ENCODE results near the gene PHOX2A.
"Not testable (repeated sequence)": the region's sequence is repeated elsewhere in the genome, so short reads cannot be mapped to it uniquely, and the experiment has no call there.

PHOX2A gene

DNA sequence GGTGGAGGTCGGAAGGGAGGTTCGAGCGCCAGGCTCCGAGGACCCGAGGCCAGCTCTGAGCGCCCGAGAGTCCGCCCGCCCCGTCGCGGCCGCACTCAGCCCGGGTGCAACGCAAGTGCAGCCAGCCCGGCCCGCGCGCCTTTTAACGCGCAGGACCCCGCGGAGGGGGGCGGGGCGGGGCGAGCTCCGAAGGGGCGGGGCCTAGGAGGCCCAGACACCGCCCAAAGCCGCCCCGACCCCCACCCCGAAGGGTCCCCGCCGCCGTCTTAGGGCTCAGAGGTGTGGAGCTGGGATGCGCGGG, at the start of gene PHOX2A:
Gene PHOX2A (minus strand): TSS at position 117 of the 301 bp plus-strand sequence. CDS start 172 bp downstream, outside the sequence.
- DNase-seq (ENCODE audit: low read depth), result no peak

- no peak for DNase-seq (ENCODE audit: low read depth)
Measured at GRCh38 chr11:72293391-72293790, 49.4 kb upstream of the PHOX2A start.

DNA sequence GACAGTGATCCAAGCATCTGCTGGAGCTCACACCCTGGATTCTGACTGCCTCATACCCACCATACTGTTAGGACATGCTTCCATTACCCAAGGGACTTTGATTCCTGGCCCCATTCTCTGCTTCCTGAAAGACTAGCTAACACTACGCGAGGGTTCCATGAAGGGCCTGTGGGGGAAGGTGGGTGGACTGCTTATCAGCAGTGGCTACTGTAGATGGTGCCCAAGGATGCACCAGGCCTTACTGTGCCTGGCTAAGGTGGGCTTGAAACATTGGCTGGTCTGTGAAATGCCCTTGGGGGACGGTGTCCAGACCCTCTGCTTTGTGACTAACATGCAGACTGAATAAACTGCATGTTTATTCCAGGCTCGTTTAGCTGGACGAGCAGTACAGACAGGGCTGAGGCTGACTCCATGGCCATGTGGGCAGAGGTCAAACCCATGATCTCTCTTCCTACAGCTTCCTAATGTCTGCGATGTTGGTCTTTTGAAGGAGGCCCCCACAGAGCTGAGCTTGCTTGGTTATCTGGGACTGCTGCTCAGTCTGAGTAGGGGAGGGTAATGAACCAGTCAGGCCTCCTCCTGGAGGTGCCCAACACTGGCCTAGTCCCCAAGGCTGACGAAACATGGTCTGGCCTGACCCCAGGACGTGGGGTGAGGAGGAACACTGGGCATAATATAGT, 48.3 kb upstream of the PHOX2A start:
- DNase-seq (ENCODE audit: low read depth), result no peak

DNA sequence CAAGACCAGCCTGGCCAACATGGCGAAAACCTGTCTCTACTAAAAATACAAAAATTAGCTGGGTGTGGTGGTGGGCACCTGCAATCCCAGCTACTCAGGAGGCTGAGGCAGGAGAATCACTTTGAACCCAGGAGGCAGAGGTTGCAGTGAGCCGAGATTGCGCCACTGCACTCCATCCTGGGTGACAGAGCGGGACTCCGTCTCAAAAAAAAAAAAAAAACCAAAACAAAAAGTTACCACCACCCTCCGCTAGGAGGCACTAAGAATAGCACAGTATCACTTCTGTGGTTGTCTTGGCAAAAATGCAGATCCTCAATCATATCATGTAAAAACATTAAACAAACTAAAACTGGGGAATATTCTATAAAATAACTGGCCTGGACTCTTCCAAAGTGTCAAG, 46.8 kb upstream of the PHOX2A start:
- not testable (repeated sequence) for DNase-seq (ENCODE audit: low read depth)

DNA sequence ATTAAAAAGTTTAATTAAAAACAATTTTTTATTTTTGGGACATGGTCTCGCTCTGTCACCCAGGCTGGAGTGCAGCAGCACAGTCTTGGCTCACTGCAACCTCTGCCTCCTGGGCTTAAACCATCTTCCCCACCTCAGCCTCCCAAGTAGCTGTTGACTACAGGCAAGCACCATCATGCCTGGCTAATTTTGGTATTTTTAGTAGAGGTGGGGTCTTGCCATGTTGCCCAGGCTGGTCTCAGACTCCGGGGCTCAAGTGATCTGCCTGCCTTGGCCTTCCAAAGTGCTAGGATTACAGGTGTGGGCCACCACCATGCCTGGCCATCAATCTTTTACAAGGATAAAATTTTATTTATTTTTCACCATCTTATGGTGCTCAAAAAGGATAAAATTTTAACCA, 43.3 kb upstream of the PHOX2A start:
- no peak for DNase-seq (ENCODE audit: low read depth)

GRCh38 chr11:72283947-72284346, 40.0 kb upstream of the PHOX2A start:
- no peak for DNase-seq (ENCODE audit: low read depth)

- DNase-seq (ENCODE audit: low read depth), result no peak
Measured at GRCh38 chr11:72280726-72281315, 36.8 kb upstream of the PHOX2A start.

DNA sequence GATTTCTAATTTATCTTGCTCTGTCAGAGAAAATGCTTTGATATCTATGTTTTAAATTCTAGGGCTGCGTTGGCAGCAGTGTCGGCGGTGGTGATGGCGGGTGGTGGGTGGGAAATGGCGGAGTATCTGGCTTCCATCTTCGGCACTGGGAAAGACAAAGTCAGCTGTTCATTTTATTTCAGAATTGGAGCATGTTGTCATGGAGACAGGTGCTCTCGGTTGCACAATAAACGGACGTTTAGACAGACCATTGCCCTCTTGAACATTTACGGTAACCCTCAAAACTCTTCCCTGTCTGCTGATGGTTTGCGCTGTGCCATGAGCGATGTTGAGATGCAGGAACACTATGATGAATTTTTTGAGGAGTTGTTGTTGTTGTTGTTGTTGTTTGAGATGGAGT, 36.1 kb upstream of the PHOX2A start:
- DNase-seq (ENCODE audit: low read depth), result no peak

GRCh38 chr11:72278905-72279304, 34.9 kb upstream of the PHOX2A start:
- DNase-seq (ENCODE audit: low read depth), result no peak

DNA sequence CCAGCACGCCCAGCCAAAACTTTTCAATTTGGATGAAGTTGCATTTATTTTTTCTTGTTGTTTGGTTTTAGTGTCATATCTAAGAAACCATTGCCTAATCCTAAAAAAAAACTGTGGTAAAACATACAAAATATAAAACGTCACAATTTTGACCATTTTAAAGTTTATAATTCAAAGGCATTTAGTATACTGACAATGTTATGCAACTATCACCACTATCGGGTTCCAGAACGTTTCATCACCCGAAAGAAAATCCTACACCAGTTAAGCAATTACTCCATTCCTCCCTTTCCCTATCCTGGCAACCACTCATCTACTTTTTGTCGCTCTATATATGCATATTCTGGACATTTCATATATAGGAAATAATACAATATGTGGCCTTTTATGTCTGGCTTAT, 30.5 kb upstream of the PHOX2A start:
- DNase-seq (ENCODE audit: low read depth), result no peak

- no peak for DNase-seq (ENCODE audit: low read depth)
Measured at GRCh38 chr11:72271980-72272379, 28.0 kb upstream of the PHOX2A start.

DNA sequence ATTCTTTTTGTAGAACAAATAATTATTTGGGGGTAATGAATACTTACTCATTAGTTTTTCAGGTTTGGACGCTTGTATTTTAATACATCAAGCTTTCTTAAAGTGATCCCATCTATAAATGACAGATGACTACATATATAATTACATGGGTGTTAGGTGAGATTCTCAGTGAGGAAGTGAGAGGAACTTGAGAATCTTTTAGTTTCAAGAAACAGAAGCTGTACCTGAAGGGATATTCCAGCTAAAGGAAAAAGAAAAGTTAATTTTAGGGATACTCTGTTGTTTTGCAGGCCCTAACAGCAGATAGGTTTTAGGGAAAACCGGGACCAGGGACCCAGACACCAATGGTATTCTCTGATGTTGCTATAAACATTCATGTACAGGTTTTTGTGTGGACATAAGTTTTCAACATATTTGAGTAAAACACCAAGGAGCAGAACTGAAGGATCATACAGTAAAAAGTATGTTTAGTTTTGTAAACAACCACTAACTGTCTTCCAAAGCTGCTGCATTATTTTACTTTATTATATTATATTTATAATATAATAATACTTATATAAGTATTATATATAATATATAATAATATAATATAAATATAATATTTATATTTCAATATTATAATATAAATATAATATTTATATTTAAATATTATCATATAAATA, 24.1 kb upstream of the PHOX2A start:
- DNase-seq (ENCODE audit: low read depth), result no peak

DNA sequence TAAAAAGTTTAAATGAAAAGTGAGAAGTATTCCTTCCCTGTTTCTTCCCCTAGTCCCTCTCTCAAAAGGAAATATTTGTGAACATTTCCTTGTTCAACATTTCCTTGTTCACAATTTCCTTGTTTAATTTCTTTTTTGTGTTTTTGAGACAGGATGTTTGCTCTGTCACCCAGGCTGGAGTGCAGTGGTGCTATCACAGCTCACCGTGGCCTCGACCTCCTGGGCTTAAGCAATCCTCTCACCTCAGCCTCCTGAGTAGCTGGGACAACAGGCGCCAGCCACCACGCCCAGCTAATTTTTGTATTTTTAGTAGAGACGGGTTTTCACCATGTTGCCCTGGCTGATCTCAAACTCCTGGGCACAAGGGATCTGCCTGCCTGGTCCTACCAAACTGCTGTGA, 23.0 kb upstream of the PHOX2A start:
- DNase-seq (ENCODE audit: low read depth), result not testable (repeated sequence)

DNA sequence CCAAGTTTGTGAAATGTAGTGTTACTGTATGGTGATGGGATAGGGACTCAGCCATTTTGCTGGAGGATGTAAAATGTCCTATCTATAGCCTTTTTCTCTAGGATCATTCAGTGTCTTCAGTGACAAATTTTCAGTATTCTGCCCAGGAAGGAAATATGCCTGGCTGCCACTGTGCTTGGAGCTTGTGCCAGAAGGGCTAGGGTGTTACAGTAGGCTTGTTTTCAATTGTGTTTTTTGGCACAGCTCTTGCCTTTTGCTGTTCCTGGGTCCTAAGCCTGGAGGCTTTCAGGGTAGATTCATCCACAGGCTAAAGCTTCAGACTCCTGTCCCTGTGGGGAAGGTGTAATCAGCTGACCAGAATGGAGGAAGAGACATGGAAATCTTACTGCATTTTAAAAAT, 22.0 kb upstream of the PHOX2A start:
- DNase-seq (ENCODE audit: low read depth), result no peak

DNA sequence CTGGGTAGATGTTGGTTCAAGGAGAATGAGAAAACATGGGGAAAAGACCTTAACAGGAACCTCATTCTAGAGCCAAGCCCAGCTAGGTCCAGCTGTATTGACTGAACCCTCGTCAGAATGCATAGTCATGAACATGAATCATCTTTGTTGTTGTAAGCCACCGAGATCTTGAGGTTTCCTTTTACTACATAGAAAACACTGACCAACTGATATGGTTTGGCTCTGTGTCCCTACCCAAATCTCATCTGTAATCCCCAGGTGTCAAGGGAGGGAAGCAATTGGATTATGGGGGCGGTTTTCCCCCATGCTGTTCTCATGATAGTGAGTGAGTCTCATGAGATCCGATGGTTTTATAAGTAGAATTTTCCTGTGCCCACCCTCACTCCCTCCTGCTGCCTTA, 19.4 kb upstream of the PHOX2A start:
- no peak for DNase-seq (ENCODE audit: low read depth)

DNA sequence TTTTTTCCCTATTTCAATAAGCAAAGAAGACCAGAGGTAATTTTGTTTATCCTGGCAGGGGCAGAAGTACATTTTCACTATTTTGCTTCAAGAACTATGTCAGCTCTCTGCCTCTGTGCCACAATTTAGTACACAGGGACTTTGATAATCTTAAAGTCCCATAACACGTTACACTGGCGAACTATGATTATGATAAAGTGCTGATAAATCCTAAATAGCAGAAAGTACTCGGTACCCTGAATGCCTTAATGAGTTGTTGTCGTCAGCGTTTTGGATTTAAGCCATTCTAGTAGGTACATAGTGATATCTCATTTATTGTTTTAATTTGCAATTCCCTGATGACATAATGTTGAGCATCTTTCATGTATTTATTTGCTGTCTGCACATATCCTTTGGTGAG, 16.6 kb upstream of the PHOX2A start:
- no peak for DNase-seq (ENCODE audit: low read depth)

- DNase-seq (ENCODE audit: low read depth), result no peak
Measured at GRCh38 chr11:72259490-72259889, 15.5 kb upstream of the PHOX2A start.

GRCh38 chr11:72257570-72257969, 13.6 kb upstream of the PHOX2A start:
- DNase-seq (ENCODE audit: low read depth), result no peak

GRCh38 chr11:72254299-72254993, 10.5 kb upstream of the PHOX2A start:
- no peak for DNase-seq (ENCODE audit: low read depth)

DNA sequence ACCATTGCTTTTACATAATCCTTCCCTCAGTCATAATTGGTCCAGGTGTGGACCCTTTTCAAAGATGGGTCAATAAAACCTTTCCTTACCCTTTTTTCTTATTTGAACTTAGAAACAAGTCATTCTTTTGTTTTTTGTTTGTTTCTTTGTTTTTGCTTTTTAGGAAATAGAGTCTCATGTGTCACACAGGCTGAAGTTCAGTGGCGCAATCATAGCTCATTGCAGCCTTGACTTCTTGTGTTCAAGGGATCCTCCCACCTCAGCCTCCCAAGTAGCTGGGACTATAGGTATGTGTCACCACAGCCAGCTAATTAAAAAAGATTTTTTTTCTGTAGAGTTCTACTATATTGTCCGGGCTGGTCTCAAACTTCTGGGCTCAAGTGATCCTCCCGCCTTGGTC, 9.4 kb upstream of the PHOX2A start:
- DNase-seq (ENCODE audit: low read depth), result no peak

- no peak for DNase-seq (ENCODE audit: low read depth)
Measured at GRCh38 chr11:72251614-72252013, 7.6 kb upstream of the PHOX2A start.

DNA sequence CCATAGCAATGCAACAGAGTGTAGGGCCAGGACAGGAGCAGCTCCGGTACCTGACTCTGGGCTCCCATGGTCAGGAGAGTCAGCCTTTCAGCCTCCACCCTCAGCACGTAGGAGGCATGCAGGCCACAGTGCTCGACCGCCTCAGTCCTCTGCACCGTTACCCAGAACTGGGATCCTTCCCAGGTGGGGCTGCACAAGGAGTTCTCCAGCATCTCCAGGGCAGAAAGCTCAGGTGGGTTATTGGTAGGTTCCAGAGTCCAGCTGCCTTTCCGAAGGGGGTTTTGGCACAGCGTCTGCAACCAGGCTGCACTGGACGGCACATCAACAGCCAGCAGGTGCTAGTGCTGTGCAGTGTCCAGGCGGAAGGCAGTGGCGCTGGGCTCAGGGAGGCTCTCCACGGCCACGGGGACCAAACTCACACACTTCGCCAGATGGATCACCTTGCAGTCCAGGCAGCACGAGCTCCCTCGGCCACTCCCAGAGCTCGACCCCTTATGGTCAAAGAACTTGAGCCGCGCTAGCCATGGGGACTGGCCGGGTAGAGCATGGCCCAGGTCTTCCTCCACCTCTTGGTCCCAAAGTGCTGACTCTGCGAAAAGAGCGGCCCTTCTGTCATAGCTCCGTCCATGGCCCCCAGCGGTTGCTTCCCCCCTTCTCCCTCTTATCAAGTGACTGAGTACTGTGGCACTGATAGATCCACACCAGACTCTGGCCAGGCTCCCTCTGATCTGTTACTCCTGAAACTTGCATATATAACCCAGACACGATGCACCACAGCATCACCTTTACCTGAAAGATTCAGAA, 6.9 kb upstream of the PHOX2A start:
- DNase-seq (ENCODE audit: low read depth), result no peak

All from stimulated activated CD4-positive, alpha-beta T cell treated with anti-CD3 and anti-CD28 coated beads, Interleukin-2, amount 100 ng/mL, for 4 hours (primary cell).